ENCODE data around the gene CREB5.

The CREB5 gene

DNA sequence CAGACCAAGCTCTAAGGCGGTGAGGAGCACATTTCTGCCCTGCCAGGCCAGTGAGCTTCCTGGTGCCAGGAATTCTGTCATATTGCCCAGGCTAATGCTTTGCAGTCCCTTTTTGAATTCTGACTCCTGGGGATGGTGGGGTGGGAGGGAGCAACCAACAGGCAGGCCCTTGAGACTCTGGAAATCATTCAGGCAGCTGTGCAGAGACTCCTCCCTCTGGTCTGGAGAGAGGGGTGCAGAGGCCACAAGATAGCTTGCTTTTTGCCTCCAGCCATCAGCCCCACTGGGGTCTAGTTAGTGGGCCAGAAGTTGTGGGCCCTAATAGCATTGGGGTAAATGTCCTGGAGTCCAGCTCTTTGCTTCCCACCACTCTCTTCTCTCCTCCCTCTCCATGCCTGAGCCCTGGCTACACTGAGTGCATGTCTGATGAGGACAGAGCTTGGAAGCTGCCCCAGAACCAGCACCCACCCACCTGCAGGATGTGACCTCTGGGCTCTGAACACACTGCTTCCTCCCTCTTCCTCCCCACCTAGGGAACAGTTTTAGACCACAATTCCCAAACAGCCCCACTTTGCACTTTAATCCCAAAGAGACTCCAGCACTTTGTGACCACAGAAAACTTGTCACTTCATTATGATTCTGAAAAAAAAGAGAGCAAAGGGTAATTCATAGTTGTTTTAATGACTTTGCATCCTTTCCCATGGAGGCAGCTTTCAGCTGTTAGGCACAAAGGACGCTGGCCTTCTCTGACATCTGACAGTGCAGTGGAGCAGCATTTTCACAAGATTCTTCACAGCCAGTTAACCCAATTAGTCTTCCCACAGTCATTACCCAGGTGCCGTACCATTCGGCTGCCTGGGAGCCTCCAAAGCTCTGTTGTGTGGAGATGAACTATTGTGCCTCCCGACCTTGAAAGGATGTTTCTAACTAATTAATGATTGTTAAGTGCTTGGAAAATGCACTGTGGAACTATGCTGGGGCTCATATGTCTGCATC lies 283.3 kb downstream of the CREB5 start:
- DNase-seq = no peak

DNA sequence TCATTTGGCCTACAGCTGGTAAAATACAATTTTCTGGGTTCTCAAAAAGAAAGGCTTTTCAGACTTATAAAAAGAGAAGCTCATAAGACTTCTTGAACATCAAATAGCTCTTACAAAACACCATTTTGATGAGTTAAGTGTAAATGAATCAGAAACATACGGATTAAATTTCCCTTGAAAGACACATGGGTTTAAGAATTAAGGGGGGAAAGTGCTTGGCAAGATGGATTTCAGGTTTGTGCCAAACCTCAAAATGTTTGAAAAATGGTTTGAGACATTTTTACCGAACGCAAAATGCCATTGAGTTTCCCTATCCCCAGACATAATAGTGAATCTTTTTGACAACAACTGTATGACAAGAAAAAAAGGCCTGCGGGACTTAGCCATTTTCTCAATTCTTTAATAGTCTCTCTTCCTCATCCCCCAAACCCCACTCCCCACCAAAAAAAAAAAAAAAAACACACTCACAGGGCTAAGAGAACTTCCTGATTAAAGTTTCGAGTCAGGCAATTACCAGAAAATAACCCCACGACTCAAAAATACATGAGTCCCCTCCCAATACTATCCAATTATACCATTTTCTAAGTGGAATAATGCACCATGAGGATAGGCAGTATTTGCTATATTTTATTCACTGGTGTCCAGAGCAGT lies 285.7 kb downstream of the CREB5 start:
- no peak for DNase-seq

DNA sequence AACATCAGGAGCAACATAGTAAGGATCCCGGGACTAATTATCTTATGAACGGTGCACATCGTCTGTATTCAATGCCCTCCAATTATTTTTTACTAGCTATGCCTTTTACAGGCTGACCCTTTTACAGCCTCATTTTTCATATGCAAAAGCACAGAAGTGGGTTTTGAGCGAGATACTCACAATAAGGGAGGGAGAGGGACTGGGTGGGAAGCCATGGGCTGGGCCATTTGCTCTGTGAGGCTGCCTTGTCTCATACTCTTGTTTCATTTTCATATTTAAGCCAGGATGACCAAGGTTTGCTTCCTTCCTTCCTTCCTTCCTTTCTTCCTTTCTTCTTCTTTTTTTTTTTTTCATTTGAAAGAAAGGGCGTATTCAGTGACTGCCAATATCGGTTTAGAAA lies 286.5 kb downstream of the CREB5 start:
- no peak for DNase-seq

DNA sequence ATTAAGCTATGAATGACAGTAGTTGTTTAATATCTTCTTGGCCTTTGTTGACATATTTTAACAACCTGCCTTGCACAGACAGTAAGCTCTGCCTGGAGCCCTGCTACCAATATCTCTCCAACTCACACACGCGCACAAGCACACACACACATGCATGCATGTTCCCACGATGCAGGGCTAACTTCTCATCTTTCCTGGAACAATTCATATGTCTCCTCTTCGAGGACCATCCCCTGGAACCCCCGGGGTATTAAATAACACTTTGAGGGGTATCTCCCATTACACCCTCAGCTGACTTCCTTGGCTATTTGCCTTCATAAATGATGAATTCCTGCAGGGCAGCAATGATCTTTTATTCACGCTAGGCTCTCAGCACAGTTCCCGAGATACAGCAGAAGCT lies 287.8 kb downstream of the CREB5 start:
- DNase-seq = no peak

DNA sequence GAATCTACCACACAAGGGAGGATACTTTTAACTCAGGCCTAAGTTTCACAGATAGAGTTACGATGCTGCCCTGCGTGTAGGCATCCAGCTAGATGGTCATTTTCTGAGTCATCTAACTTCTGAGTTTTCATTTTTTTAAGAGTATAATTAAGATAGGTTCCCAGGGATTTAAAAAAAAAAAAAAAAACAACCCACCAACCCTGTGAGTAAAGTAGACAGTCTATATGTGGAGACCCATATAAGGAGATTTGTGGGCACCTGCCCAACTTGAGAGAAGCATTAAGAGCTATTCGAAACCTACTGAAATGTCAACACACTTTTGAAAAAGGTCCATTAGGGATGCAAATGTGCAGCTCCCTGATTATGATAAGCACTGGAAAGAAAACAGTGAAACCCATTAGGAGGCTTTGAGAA lies 288.5 kb downstream of the CREB5 start:
- DNase-seq = no peak

DNA sequence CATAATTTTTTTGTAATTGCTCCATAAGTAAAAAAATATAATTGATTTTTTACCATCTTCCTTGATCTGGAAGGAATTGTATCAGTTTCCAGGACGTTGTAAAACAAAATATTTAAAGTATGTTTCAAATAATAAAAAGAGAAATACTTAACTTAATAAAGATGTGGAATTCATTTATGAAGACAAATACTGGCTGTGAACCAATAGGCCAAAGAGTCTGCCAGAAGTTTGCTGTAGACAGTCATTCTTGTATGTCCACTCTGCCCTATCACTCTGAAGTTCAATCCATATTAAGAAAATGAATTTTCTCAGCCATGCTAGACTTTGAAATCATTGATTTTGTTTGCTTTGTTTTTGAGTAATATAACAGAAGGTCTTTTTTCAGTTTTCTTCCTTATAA lies 289.4 kb downstream of the CREB5 start:
- DNase-seq = no peak

DNA sequence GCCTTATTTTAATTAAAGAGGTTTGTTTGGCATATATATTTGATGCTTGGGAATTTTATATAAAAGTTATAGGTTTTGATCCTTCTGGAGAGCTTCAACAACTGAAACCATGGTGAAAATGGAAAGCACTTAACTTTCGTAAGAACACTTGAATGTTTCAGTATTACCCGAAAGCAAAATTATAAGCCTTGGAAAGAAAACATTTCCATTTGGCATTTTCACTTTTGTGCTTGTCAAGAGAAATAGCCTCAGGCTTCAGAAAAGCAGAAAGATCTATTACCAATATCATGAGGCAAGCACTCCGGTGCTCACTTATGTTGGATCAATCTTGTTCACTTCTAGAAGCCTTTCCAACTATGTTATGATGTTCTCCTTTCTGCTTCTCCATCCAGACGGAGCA lies 289.9 kb downstream of the CREB5 start:
- no peak for DNase-seq

DNA sequence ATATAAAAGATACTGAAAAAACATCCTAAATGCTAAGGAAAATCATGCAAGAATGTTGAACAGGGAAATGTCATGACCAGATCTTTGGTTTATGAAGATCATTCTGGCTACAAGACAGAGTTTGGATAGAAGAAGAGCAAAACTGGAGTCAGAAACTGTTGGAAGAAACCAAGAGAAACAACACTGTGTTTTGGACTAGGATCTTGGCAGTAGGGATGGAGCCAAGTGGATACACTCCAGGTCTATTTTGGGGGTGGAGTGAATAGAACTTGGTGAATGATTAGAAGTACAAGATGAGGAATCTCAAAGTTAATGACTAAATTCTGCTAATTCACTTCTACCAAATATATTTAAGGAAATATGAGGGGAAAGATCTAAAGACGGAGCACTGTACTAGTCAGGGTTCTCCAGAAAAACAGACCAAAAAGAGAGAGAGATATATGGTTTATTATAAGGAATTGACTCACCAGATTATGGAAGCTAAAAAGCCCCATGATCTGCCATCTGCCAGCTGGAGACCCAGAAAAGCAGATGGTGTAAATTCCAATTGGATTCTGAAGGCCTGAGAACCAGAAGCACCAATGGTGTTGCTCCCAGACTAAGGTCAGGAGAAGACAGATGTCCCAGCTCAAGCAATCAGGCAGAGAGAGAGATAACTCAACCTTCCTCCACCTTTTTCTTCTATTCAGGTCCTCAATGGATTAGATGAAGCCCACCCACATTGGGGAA lies 290.9 kb downstream of the CREB5 start:
- DNase-seq = no peak

DNA sequence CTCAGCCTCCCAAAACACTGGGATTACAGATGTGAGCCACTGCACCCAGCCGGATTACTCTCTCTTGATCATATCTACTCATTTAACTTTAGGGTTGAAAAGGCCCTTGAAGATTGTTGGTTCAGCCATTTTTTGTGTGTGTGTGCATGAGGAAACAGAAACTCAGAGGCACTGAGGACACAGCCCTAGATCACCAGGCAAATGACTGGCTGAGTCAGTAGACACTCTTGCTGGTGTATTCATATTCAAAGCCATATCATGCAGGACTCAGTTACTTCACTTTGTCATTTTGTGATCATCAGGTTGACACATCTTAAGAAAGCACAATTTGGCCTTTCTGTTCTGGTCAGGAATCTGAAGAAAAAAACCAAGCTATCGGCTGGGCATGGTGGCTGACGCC lies 292.4 kb downstream of the CREB5 start:
- no peak for DNase-seq

DNA sequence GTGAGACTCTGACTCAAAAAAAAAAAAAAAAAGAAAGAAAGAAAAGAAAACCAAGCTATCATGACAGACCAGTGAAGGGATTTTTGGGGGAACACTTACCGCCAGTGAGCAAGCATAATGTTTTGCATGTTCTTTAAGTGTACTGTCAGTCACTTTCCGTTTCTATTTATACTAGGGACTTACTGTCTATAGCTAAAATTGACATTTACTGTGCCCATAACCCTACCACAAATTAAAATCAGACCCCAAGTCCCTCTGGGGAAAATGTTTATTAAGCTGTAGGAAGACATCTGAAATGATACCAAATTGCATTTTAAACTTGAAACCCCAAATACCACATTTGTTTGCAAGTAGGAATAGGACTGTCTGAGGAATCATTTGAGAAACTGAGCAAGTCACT lies 293.0 kb downstream of the CREB5 start:
- no peak for DNase-seq

DNA sequence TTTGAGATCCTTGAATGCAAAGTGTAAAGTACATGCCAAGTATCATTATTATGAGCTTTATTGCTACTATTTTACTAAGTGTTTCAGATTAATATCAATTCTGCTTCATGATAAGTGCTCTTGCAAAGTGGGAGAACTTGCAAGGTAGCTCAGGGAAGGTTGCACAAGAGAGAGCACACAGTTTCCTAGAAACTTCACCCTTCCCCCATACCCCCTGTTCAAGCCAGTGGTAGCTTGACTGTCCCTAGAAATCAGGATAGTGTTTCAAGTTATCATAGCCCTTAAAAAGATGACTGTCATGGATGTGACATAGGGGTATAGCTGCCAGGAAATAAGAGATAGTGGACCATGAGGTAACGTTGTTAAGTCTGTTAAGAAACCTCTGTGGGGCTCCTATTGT lies 294.3 kb downstream of the CREB5 start:
- DNase-seq = no peak

DNA sequence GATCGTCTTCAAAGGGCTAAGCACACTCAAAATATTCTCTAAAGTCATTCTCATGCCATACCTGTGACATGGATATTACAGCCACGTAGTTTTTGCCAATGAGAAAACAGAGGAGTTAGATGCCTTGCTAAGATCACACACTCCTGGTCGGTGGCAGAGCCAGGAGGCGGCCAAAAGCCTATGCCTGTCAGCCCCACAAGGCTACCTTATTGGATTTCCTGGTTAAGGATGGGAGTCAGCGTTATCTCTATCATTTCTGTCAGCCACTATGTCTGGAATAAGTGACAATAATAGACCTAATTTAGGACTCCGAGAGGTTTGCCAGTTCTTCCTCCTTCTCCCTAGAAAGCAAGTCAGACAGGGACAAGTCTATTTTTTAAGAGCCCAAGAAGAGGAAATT lies 295.0 kb downstream of the CREB5 start:
- no peak for DNase-seq

DNA sequence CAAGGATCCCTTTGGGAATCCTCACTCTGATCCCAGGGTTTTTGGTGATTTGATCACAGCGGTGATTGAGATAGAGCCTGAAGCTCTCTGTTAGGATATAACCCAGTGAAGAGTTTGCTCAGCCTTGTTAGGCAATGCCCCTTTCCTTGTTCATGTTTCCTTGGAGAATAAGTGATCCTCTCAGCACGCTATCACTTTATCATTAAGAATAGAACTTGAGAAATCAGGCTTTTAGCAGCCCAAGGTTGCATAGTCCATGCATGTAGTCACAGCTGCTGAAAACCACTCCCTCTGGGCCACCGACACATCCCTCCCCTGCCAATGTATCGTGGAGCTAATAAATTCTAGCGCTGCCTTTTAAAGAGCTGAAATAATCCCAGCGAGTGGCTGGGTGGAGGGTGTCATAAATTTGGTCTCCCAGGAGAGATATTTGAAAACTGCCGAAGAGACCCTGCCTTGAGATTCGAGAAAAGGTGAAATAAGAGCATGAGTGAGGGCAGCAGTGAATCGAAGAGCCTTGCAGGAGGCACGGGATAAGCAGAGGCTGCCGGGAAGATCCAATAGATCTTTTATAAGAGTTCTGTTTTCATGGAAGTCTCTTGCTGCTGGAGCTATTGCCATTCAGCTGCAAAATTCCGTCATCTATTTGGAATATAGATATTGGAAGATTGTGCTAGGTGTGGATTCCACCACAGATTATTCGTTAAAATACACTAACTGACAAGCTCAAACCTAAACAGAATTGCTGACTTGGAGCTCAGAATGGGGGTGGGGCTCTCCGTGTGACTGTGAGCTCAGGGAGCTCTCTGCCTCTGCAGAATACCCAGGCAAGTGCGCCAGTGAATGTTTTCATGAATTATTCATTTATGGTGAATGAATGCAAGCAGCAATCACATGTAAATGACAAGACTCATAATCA lies 296.0 kb downstream of the CREB5 start:
- DNase-seq = no peak

DNA sequence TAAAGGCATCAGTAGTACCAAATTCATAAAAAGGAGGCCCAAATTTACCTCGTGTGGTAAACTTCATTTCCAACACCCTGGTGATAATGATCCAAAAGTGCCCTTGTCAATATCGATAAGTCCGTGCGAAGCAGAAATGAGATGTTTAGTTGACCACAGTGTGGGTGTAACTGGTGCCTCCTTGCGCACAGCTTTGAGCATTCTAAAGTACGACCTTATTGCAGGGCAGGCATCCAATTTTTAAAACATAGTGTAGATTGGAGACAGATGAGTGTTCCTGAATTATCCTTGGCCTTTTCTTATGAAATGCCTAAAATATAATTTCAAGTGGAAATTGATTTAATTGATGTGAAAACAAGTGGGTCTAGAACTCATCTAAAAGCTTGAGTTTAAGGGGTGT lies 297.4 kb downstream of the CREB5 start:
- no peak for DNase-seq

DNA sequence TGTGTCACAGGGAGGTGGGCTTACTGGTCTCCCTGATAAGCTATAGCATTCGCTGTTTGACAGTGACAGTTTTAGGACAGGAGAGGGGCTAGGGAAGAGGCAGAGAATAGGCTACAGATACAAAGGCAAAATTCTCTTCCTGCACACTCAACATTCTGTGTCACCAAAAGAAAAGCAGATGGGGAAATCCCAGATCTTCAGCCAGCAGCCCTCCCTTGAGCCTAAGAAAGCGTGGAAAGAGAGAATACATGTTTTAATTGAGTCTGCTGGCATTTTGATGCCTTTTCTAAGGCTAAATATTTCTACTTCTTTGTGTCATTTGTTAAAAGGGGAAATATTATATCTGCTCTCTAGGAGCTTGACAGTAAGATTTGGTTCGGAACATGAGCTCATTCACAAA lies 298.8 kb downstream of the CREB5 start:
- DNase-seq = no peak

DNA sequence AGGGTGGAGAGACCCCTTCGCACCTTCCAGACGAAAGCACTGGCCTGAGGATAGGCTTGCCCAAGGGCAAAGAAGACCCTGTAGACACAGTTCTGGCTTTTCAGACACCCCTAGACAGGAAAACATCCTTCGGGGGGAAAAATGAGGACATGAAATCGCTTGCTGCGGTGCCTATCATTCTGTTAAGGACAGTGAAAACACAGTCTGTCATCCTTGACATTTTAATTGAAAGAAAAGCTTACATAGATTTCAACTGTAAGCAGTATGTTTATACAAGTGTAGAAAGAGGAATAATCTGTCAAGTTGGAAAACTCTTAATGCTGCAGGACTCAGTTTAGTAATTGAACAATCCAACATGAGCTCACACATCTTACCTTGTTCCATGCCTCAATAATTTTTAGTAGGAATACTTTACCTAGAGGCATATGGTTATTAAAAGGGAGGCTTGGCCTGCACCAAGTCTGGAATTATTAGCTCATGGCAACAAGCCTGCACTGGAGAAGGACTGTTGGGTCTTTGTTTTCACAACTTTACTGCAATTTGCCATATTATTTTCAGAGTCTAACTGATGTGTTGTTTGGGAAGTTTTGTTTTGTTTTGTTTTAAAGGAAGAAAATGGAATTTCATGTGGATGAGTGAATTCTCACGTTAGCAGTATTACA lies 302.3 kb downstream of the CREB5 start:
- no peak for DNase-seq

DNA sequence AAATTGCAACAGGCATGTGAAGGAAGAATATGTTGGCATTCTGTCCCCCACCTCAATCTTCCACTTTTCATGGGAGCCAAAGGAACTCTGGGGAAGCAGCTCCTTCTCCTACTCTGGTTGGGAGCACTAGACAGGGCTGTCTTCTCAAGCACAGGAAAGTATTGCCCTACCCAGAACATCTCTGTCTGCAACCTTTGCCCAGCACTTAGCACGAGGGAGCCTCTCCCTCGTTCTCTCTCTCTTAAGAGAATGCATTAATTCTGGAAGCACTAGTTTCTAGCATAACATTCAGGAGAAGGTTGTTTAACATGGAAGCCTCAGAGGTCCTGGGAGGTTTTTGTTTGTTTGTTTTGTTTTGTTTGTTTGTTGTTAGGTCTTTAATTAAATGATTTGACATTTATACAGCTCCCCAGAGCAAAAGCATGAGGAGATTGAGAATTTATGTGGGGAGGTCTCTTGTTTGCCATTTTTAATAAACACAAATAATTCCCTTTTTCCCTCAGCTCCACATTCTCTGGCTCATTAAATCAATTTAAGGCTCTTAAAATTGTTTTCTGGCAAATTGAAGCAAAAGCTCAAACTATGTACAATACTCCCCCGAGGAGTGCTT lies 305.2 kb downstream of the CREB5 start:
- DNase-seq = no peak

DNA sequence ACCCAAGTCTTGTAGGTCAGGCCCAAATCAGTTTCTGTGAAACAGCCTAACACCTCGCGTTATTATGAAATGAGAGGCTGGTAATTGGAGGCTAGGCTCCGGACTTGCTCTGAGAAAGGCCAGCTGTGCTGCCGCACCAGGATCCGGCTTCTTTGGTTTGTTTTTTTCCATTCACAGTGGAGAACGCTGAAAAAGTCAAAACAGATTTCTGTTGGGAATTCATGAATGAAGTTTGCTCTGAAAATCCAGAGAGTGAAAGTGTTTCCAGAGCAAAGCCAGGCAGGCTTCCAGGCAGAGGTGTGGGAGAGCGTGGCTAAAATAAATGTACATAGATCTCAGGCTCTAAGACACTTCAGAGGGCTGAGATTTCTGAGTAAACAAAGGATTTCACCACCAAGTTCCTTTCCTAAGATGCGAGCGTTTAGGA lies 305.8 kb downstream of the CREB5 start:
- DNase-seq = no peak

DNA sequence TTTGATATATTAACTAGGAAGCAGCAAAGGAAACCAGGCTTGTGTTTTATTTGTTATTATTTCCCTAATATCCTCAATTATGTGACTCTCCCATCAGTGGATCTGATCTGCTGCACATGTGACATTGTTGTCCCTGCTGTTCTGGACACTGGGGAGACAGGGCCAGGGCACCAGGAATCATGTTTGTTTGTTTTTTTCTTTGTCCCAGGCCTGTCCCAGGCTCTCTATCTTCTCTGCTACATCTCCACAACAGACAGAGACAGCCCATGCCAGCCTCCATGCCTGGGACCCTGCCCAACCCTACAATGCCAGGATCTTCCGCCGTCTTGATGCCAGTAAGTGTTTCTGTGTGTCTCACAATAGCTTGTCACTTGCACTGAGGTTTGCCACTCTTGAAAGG lies 306.2 kb downstream of the CREB5 start:
- DNase-seq = no peak

DNA sequence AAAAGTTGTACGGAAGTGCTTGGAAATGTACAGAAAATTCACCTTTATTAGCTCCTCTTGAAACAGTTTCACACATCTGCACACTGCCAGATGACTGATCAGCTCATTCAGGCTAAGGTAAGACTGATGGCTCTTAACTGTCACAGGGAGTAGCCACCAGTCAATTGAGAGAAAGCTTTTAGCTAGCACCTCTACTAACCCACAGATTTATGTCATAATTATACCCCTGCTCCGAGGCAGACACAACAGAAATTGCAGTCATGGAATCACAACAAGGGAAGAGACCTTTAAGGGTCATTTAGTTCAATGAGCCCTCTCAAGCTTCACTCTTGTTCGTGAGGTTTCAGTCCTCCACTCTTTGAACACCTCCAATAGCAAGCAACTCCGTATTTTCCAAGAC lies 310.4 kb downstream of the CREB5 start:
- DNase-seq = no peak

DNA sequence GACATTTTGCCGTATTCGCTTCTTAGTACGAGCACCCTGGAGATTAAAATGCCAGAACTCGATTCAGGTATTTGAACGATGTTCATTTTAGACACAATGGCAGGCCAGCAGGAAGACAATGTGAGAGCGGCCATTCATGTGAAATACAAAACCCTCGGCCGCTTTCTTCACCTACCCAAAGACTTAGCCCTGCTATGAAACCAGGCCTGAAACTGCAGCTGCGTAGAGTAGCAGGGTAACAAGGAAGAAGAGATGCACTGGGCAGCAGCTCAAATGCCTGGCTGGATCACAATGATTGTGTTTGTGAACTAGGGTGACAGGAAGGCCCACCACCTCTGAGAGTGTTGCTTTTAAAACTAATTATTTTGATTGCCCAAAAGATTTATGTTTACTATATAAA lies 311.0 kb downstream of the CREB5 start:
- no peak for DNase-seq

DNA sequence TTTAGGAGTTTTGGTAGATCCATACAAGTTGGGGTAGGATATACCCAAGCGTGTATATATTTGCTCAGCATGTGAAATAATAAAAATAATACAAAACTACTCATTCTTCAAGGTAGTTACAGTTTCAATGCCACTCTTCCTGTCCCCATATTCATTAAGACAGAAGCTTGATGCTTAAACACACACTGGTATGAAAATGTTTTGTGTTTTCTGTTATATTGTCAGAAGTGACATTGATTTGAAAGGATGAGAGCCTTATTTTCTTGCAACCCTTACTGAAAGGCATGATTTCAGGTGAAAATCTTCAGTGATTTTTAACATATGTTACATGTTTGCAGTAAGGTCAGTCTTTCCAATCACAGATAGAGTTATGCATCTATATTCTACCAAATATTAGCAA lies 312.2 kb downstream of the CREB5 start:
- DNase-seq = no peak

Data from hematopoietic multipotent progenitor cell treated with erythropoietin and hydrocortisone succinate and interleukin-3 and kit ligand, for 6 days (in vitro differentiated cells).